ENCODE results near the gene PEX1.
A peak's percentile ranks its signal among the peaks of the same experiment; 100 is the strongest.

GRCh38 chr7:92528188-92528957, at the start of gene PEX1, which contains the start of gene RBM48:
- TF ChIP-seq CTCF (IDR thresholded peaks at IDR 0.05; ENCODE audit: insufficient read depth, low read depth, low read length): peak; percentile 2
- no peak for TF ChIP-seq EZH2 (IDR thresholded peaks at IDR 0.05; ENCODE audit: insufficient read depth, low read length)
